Measurements from ENCODE around the gene WNT9A. TPM values are rescaled to one million over a fixed set of nuclear protein-coding genes. Genes with fewer than 3 reads are reported as not detected.

WNT9A gene
- total and polyA plus RNA-seq, 8 donors: 0.72 to 2.9 (median 1.6) TPM

GRCh38 chr1:227885135-227885647 lies 62.5 kb downstream of the WNT9A start:
- FAIRE-seq (no peak), ATAC-seq (no peak), DNase-seq (peak in 2 of 6 donors; percentile 5 to 53)
- Histone ChIP-seq H3K4me3 (no peak overlapping the region), H3K9me3 (no peaks in the 10 kb centered on the region), H3K27ac (no peak overlapping the region), H3K4me1 (no peaks in the 10 kb centered on the region), H3K36me3 (no peaks in the 10 kb centered on the region), H3K27me3 (no peaks in the 10 kb centered on the region)
- WGBS, 2 donors: 89 to 92% methylated on average over 8 of the region's 8 CpGs
- TF ChIP-seq CTCF (IDR thresholded peaks at IDR 0.05): no peak
- intact Hi-C loops (cut with DNase I): no loop called here

GRCh38 chr1:227884370-227885134 lies 63.2 kb downstream of the WNT9A start:
- Histone ChIP-seq H3K9me3 (no peaks in the 10 kb centered on the region), H3K4me3 (no peak overlapping the region), H3K27me3 (no peaks in the 10 kb centered on the region), H3K36me3 (no peaks in the 10 kb centered on the region), H3K27ac (no peak overlapping the region), H3K4me1 (no peaks in the 10 kb centered on the region)
- intact Hi-C loops (cut with DNase I): no loop called here
- TF ChIP-seq CTCF (IDR thresholded peaks at IDR 0.05): no peak
- DNase-seq (peak in 2 of 6 donors; percentile 6 to 56), ATAC-seq (no peak), FAIRE-seq (no peak)
- WGBS, 2 donors: 76 to 82% methylated on average over 15 of the region's 15 CpGs

- no peak for ATAC-seq
- Histone ChIP-seq H3K4me1 (no peaks in the 10 kb centered on the region), H3K4me3 (no peak overlapping the region), H3K36me3 (no peaks in the 10 kb centered on the region), H3K9me3 (no peaks in the 10 kb centered on the region), H3K27me3 (no peaks in the 10 kb centered on the region), H3K27ac (no peak overlapping the region)
- no peak for FAIRE-seq
- DNase-seq: peak in 1 of 6 donors; percentile 51
- intact Hi-C loops (cut with DNase I): no loop called here
- 83 to 91% methylated on average over 15 of the region's 15 CpGs for WGBS, 2 donors
- TF ChIP-seq CTCF (IDR thresholded peaks at IDR 0.05): no peak
Measured at GRCh38 chr1:227883641-227884301, 64.0 kb downstream of the WNT9A start.

- DNase-seq: peak in 1 of 6 donors; percentile 46
- TF ChIP-seq CTCF (IDR thresholded peaks at IDR 0.05): no peak
- intact Hi-C loops (cut with DNase I): no loop called here
- H3K27ac ChIP-seq: no peak overlapping the region
- H3K27me3 ChIP-seq: no peaks in the 10 kb centered on the region
- no peaks in the 10 kb centered on the region for H3K4me1 ChIP-seq
- no peak overlapping the region for H3K4me3 ChIP-seq
- ATAC-seq: no peak
- no peaks in the 10 kb centered on the region for H3K9me3 ChIP-seq
- no peaks in the 10 kb centered on the region for H3K36me3 ChIP-seq
- 80 to 83% methylated on average over 9 of the region's 9 CpGs for WGBS, 2 donors
- FAIRE-seq: no peak
Measured at GRCh38 chr1:227883073-227883520, 64.6 kb downstream of the WNT9A start.

Data from pancreas (tissue), 10 donors.